GM23338 (cell line): ENCODE measurements around the gene PIM2. TPM values are rescaled to one million over a fixed set of nuclear protein-coding genes. Genes with fewer than 3 reads are reported as not detected.

Experiments
- ATAC-seq: fragments of 200-7000 bp; cut with Tn5 transposase; 3 replicates; pipeline ENCODE4 v1.9.1; 2020
- DNase-seq: peaks from one replicate; pipeline ENCODE4 v3.0.0-alpha.2; 2015; ENCODE audit warnings: low spot score
- H2AFZ ChIP-seq: fragments of 200-600 bp; sonication (generic); 2 replicates; pipeline ENCODE4 v1.8.0; 2016; ENCODE audit warnings: antibody characterized with exemption, mild to moderate bottlenecking, moderate library complexity
- H3F3A ChIP-seq: fragments of 200-600 bp; sonication (generic); replicated peaks from 2 replicates; pipeline ENCODE4 v1.8.0; 2017; ENCODE audit warnings: antibody characterized with exemption, mixed run types, low read depth
- H3K27ac ChIP-seq: fragments of 200-600 bp; sonication (generic); 2 replicates; pipeline ENCODE4 v1.6.1; 2016; ENCODE audit warnings: low read depth
- H3K27me3 ChIP-seq: fragments of 200-600 bp; sonication (generic); 2 replicates; pipeline ENCODE4 v1.8.0; 2016; ENCODE audit warnings: mild to moderate bottlenecking, mixed run types, moderate library complexity; ENCODE audit not compliant: insufficient read depth
- H3K36me3 ChIP-seq: fragments of 200-600 bp; sonication (generic); 2 replicates; pipeline ENCODE4 v1.8.0; 2016; ENCODE audit warnings: mild to moderate bottlenecking; ENCODE audit not compliant: insufficient read depth
- H3K4me1 ChIP-seq: fragments of 200-600 bp; sonication (generic); 2 replicates; pipeline ENCODE4 v1.8.0; 2016; ENCODE audit warnings: mild to moderate bottlenecking, moderate library complexity; ENCODE audit not compliant: insufficient read depth
- H3K4me2 ChIP-seq: fragments of 200-600 bp; sonication (generic); 2 replicates; pipeline ENCODE4 v1.7.1; 2017; ENCODE audit warnings: mixed run types
- H3K4me3 ChIP-seq: fragments of 200-600 bp; sonication (generic); 2 replicates; pipeline ENCODE4 v1.6.1; 2016; ENCODE audit warnings: mixed run types
- H3K79me2 ChIP-seq: fragments of 200-600 bp; sonication (generic); replicated peaks from 2 replicates; pipeline ENCODE4 v1.8.0; 2017; ENCODE audit warnings: mild to moderate bottlenecking; ENCODE audit not compliant: insufficient read depth
- H3K9me2 ChIP-seq: fragments of 200-600 bp; sonication (generic); 2 replicates; pipeline ENCODE4 v1.8.0; 2017; ENCODE audit not compliant: insufficient read depth
- H4K20me1 ChIP-seq: fragments of 200-600 bp; sonication (generic); replicated peaks from 2 replicates; pipeline ENCODE4 v1.8.0; 2017; ENCODE audit warnings: mild to moderate bottlenecking; ENCODE audit not compliant: insufficient read depth
- H3K27ac Mint-ChIP-seq: 2 replicates; pipeline ENCODE4 v1.8.0; 2020; ENCODE audit warnings: inconsistent platforms, mild to moderate bottlenecking, moderate library complexity, mixed read lengths
- H3K27me3 Mint-ChIP-seq: 3 replicates; pipeline ENCODE4 v1.8.0; 2022; ENCODE audit warnings: low read depth, mild to moderate bottlenecking, moderate library complexity, mixed read lengths, inconsistent platforms; ENCODE audit not compliant: insufficient read depth, poor library complexity
- H3K36me3 Mint-ChIP-seq: 3 replicates; pipeline ENCODE4 v1.8.0; 2021; ENCODE audit warnings: low read depth, mild to moderate bottlenecking, inconsistent platforms, moderate library complexity, mixed read lengths
- H3K4me1 Mint-ChIP-seq: 3 replicates; pipeline ENCODE4 v1.8.0; 2020; ENCODE audit warnings: mild to moderate bottlenecking, inconsistent platforms, mixed read lengths
- H3K4me3 Mint-ChIP-seq: 3 replicates; pipeline ENCODE4 v1.8.0; 2021; ENCODE audit warnings: moderate library complexity, mild to moderate bottlenecking, inconsistent platforms, mixed read lengths
- H3K9me3 Mint-ChIP-seq: 3 replicates; pipeline ENCODE4 v1.8.0; 2020; ENCODE audit warnings: moderate library complexity, mild to moderate bottlenecking, inconsistent platforms, mixed read lengths
- CREB1 ChIP-seq: fragments of 250-450 bp; sonication (Bioruptor Pico); IDR thresholded peaks from 2 replicates; pipeline ENCODE4 v1.5.0; 2020; ENCODE audit warnings: low read depth, mild to moderate bottlenecking, moderate library complexity
- ETS1 ChIP-seq: IDR thresholded peaks from 2 replicates; pipeline ENCODE4 v1.6.1; 2016; ENCODE audit warnings: antibody characterized with exemption
- EZH2 ChIP-seq: fragments of 200-600 bp; sonication (generic); IDR thresholded peaks from one replicate; pipeline ENCODE4 v1.8.0; 2017; ENCODE audit warnings: antibody characterized with exemption, mild to moderate bottlenecking, low read depth; ENCODE audit not compliant: unreplicated experiment
- EZH2phosphoT487 ChIP-seq: fragments of 200-600 bp; sonication (generic); IDR thresholded peaks from one replicate; pipeline ENCODE4 v1.8.1; 2018; ENCODE audit warnings: antibody characterized with exemption; ENCODE audit not compliant: unreplicated experiment
- JUNB ChIP-seq: IDR thresholded peaks from one replicate; pipeline ENCODE4 v1.6.1; 2016; ENCODE audit warnings: antibody characterized with exemption; ENCODE audit not compliant: unreplicated experiment
- NANOG ChIP-seq: IDR thresholded peaks from 2 replicates; pipeline ENCODE4 v1.6.1; 2016; ENCODE audit warnings: antibody characterized with exemption, borderline replicate concordance
- POLR2AphosphoS5 ChIP-seq: IDR thresholded peaks from 2 replicates; pipeline ENCODE4 v1.6.1; 2016; ENCODE audit warnings: antibody characterized with exemption, low read depth
- REST ChIP-seq: IDR thresholded peaks from one replicate; pipeline ENCODE4 v1.6.1; 2018; ENCODE audit warnings: antibody characterized with exemption; ENCODE audit not compliant: unreplicated experiment
- STAT1 ChIP-seq: IDR thresholded peaks from one replicate; pipeline ENCODE4 v1.6.1; 2016; ENCODE audit warnings: antibody characterized with exemption; ENCODE audit not compliant: unreplicated experiment
- ZNF114 ChIP-seq: fragments of 250-450 bp; sonication (Bioruptor Pico); IDR thresholded peaks from 2 replicates; pipeline ENCODE4 v1.5.0; 2020; ENCODE audit warnings: mild to moderate bottlenecking, moderate library complexity
- ZNF331 ChIP-seq: fragments of 250-450 bp; sonication (Bioruptor Pico); IDR thresholded peaks from 2 replicates; pipeline ENCODE4 v1.5.0; 2020; ENCODE audit warnings: low read depth, mild to moderate bottlenecking, moderate library complexity
- ZNF462 ChIP-seq: fragments of 250-450 bp; sonication (Bioruptor Pico); IDR thresholded peaks from 2 replicates; pipeline ENCODE4 v1.5.0; 2020; ENCODE audit warnings: mild to moderate bottlenecking, moderate library complexity
- polyA plus RNA-seq: library from polyadenylated mRNA; unstranded; fragments of >200 nt; fragmentation: Nextera tagmentation; extraction: Ambion mirVana; gene quantifications from 2 replicates; pipeline ENCODE4 v1.2.1, GENCODE V29; 2016
- total RNA-seq: library from RNA; depleted of rRNA; stranded (reverse); fragments of >200 nt; shearing (Covaris generic); gene quantifications from 2 replicates; pipeline ENCODE4 v1.2.3, GENCODE V29; 2014
- TF ChIP-seq, protein P1 (sequence below), 2 experiments: fragments of 200-600 bp in 1 of 2; sonication (generic) in 1 of 2; conservative IDR thresholded peaks; 2 replicates each; pipeline versions ENCODE4 v1.5.1 to v1.6.1; 2016 to 2017; ENCODE audit warnings: antibody characterized with exemption in 2 of 2, low read depth in 2 of 2, mild to moderate bottlenecking in 2 of 2, moderate library complexity in 1 of 2

The PIM2 gene
- total and polyA plus RNA-seq, 2 experiments from 2014 or later: 237 to 359 TPM

- ATAC-seq: no peak
- Mint-ChIP-seq H3K27me3 (peaks cover 2% of the 10 kb centered on the region), H3K9me3 (no peaks in the 10 kb centered on the region), H3K36me3 (peaks cover 27% of the 10 kb centered on the region), H3K4me1 (peaks cover 7% of the 10 kb centered on the region), H3K4me3 (no peak overlapping the region; the same call in 2 of the 3 replicates), H3K27ac (no peak overlapping the region)
- Histone ChIP-seq H3K4me3 (no peak overlapping the region), H3K9me2 (no peaks in the 10 kb centered on the region), H2AFZ (no peak overlapping the region), H3K4me2 (no peak overlapping the region), H3K27ac (no peak overlapping the region), H3K27me3 (no peaks in the 10 kb centered on the region), H3K79me2 (peaks cover 41% of the 10 kb centered on the region), H3K36me3 (no peaks in the 10 kb centered on the region; the same call in 1 of the 2 replicates), H3K4me1 (peaks cover 3% of the 10 kb centered on the region; the same call in 1 of the 2 replicates), H4K20me1 (no peaks in the 10 kb centered on the region), H3F3A (no peaks in the 10 kb centered on the region)
- DNase-seq: no peak
- TF ChIP-seq ETS1: no peak
- TF ChIP-seq CREB1 (CRISPR knock-in tag): no peak
- no peak for TF ChIP-seq ZNF462 (CRISPR knock-in tag)
- TF ChIP-seq, protein P1, sequence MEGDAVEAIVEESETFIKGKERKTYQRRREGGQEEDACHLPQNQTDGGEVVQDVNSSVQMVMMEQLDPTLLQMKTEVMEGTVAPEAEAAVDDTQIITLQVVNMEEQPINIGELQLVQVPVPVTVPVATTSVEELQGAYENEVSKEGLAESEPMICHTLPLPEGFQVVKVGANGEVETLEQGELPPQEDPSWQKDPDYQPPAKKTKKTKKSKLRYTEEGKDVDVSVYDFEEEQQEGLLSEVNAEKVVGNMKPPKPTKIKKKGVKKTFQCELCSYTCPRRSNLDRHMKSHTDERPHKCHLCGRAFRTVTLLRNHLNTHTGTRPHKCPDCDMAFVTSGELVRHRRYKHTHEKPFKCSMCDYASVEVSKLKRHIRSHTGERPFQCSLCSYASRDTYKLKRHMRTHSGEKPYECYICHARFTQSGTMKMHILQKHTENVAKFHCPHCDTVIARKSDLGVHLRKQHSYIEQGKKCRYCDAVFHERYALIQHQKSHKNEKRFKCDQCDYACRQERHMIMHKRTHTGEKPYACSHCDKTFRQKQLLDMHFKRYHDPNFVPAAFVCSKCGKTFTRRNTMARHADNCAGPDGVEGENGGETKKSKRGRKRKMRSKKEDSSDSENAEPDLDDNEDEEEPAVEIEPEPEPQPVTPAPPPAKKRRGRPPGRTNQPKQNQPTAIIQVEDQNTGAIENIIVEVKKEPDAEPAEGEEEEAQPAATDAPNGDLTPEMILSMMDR (conservative IDR thresholded peaks at IDR 0.05; ENCODE audit: low read depth in 2 of 2): no peak
- TF ChIP-seq REST: no peak
- no peak for TF ChIP-seq ZNF331
- TF ChIP-seq ZNF114 (CRISPR knock-in tag): no peak
- TF ChIP-seq POLR2AphosphoS5: no peak
- no peak for TF ChIP-seq EZH2
- no peak for TF ChIP-seq STAT1
- TF ChIP-seq NANOG: no peak
- TF ChIP-seq EZH2phosphoT487: no peak
- TF ChIP-seq JUNB: no peak
These were observed 23.9 kb downstream of the PIM2 start for GRCh38 chrX:48894891-48895290.
